DLD1 (cell line): Measurements from ENCODE around the gene CNOT6.
"Not testable (repeated sequence)": the region's sequence is repeated elsewhere in the genome, so short reads cannot be mapped to it uniquely, and the experiment has no call there.

Experiments used
- in situ Hi-C: cut with HindIII; loops from 2 replicates; pipeline ENCODE4 v1.10.0; 2017; ENCODE audit warnings: low sequenced_read_pairs

Gene CNOT6

GRCh38 chr5:180470361-180470760, 23.8 kb upstream of the CNOT6 start:
- in situ Hi-C loops, result loop anchor here (25.0 kb wide), 1 partner anchor 158 kb away; no protein-coding TSS in a partner anchor

DNA sequence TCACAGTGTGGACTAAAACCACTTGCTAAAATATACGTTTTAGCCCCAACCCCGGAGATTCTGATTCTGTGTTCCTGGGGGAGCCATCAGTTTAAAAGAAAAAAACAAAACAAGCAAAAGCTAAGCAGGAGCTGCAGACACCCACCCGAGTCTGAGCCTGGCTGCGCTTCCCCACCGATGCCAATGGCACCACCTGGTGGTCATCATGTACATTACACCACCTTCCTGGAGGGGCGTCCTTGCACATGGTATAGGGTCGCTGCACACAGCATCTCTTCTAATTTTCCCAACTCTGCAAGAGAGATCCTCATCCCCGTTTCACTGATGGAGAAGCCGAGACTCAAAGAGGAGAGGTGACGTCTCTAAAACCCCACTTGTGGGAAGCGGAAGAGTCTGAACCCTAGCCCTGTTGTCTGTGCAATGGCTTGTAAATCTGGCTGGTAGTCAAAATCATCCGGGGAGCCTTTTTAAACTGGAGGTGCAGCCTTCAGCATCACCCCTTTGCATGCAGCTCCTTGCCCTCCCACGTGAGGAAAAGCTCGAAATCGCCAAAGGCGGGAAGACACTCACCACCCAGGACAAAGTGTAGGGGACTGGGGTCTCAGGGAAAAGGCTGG, 23.1 kb upstream of the CNOT6 start:
- in situ Hi-C loops, result loop anchor here (25.0 kb wide), 1 partner anchor 159 kb away; no protein-coding TSS in a partner anchor

- in situ Hi-C loops, result loop anchor here (25.0 kb wide), 1 partner anchor 160 kb away; no protein-coding TSS in a partner anchor
Measured at GRCh38 chr5:180471866-180472265, 22.3 kb upstream of the CNOT6 start.

DNA sequence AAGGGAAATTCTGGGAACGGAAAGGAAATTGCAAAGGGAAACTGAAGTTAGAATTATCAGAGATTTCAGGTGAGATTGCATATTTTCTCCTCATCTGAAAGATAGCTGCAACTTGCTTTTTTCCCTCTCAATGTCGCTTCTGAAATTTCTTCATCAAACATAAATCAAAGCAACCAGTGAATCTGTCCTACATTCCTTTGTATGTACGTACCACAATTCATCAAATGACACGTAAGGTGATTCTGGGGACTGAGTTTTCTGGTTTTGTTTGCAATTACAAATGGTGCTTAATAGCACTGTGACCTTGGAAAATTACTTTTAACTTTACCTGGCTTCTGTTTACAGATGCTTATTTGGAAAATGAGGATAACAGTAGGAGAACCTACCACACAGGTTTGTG, 21.9 kb upstream of the CNOT6 start:
- in situ Hi-C loops, result loop anchor here (25.0 kb wide), 1 partner anchor 160 kb away; no protein-coding TSS in a partner anchor

DNA sequence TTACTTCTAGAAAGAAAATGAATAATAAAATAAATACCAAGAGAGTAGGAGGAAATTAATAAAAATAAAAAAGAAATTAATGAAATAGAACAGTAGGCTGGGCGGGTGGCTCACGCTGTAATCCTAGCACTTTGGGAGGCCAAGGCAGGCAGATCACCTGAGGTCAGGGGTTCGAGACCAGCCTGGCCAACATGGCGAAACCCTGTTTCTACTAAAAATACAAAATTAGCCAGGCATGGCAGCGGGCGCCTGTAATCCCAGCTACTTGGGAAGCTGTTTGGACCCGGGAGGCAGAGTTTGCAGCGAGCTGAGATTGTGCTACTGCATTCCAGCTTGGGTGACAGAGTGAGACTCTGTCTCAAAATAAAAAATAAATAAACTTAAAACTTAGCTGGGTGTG, 20.8 kb upstream of the CNOT6 start:
- in situ Hi-C loops, result loop anchor here (25.0 kb wide), 1 partner anchor 161 kb away; no protein-coding TSS in a partner anchor

DNA sequence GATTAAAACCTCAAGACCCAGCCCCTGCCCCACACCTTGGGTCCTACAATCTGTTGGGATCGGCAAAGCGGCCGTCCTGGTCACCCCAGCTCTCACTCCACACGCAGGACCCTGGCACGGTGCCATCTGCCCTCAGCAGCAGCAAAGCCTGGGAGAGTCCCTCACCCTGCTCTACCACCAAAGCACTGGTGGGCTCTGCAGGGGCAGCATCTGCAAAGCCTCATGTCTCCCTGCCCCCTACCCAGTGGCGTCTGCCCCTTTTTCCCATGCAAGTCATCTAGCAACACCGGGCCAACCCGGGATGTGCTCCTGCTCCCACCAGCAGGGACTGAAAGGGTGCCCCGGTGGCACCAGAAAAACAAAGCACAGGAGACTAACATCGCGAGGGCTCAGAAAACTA, 19.6 kb upstream of the CNOT6 start:
- in situ Hi-C loops, result loop anchor here (25.0 kb wide), 1 partner anchor 162 kb away; no protein-coding TSS in a partner anchor

- in situ Hi-C loops, result not testable (repeated sequence)
Measured at GRCh38 chr5:180475969-180476524, 18.1 kb upstream of the CNOT6 start.

GRCh38 chr5:180484813-180485212, 9.4 kb upstream of the CNOT6 start:
- in situ Hi-C loops, result no loop called here

GRCh38 chr5:180486636-180487149, 7.5 kb upstream of the CNOT6 start:
- in situ Hi-C loops, result no loop called here

DNA sequence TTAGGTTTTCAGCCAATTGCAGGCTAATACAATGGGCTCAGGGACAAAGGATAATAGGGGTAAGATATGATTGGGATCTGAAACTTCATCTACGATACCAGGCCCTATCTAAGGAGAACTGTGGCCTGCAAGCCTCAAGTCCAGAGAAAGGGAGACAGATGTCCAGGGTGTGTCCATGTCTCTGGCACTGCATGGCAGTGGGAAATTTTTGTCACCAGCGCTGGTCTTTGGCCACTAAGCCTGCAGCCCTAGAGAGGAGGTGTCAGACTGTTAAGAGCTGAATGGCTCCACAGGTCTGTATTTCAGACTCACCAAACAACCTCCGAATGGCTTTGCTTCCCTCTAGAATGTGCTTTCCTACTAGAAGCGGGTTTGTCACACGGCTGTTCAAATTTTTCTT, 6.6 kb upstream of the CNOT6 start:
- in situ Hi-C loops, result no loop called here

GRCh38 chr5:180491496-180491895, 2.7 kb upstream of the CNOT6 start:
- in situ Hi-C loops, result no loop called here

DNA sequence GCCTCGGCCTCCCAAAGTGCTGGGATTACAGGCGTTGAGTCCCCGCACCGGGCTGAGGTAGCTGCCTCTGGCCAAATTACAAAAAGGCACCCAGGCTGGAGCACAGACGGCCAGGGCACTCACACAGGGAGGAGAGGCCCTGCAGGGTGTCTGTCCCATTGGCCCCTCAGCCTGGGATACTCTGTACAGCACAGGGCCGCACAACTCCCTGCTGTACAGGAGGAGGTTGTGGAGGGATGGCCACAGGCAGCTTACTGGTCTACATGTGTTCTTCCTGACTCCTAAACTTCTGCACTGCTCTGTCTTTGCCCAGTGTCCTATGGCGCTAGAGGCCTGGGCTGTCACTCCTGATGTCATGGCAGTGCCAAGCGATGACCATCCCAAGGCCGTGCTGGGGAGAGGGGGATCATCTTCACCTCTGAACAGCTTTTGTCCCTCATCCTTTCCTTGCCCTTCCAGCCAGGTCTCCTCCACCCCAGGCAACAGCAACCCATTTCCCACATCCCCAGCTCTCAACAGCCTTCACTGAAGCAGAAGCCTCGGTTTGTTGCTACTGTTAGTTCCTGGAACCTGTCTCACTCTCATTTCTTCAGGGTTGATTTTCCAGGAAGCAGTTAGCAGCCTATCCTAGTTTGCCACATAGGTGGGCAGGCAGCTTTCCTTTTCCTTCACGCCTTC, 1.8 kb upstream of the CNOT6 start:
- in situ Hi-C loops, result no loop called here

DNA sequence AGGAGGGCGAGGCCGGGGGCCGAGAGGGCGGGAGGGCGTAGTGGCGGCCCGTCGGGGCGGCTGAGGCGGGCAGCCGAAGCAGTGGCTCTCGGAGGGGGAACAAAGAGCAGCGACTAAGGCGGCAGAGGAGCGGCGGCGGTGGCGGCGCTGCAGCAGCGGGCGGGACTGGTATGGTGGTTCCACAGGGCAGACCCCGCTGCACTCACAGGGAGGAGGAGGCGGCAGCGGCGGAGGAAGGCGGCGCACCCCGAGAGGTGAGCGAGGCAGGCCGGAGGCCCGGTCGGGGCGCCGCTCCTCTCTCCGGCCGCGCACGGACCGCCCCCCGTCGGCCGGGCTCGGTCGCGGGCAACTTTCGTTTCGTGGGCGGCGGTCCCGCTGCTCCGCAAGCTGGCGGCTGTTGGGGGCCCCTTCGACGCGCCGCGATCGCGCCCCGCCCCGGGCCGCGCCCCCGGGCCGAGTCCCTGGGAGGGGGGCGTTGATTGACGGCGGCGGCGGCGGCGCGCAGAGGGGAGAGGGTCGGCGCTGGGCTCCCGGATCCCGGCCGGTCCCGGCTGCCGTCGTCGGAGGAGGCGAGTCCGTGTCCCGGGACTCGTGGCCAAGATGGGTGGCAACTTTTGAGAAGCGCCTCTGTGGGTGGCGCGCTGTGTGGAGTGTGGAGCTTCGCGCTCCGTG, 467 bp downstream of the CNOT6 start:
- in situ Hi-C loops, result loop anchor here (5.0 kb wide), 1 partner anchor 58 kb away; no protein-coding TSS in a partner anchor

DNA sequence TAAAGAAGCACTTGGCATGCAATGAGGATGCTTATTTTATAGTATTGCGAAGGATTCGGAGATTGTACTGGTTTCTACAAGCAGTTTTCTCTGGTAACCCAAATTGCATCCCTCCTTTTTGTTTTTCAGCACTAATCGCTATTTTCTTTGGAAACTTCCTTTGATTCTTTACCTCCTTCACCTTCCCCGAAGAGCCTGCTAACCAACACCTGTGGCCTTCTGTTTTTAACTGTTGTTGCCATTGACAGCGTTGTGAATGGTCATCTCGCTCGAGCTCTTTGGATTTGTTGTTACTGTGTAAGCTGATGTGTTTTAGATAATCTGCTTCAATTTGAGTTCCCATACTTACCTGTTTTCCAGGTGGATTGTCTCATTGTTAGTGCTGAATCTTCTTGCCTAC, 1.1 kb downstream of the CNOT6 start:
- in situ Hi-C loops, result loop anchor here (5.0 kb wide), 1 partner anchor 57 kb away; no protein-coding TSS in a partner anchor

DNA sequence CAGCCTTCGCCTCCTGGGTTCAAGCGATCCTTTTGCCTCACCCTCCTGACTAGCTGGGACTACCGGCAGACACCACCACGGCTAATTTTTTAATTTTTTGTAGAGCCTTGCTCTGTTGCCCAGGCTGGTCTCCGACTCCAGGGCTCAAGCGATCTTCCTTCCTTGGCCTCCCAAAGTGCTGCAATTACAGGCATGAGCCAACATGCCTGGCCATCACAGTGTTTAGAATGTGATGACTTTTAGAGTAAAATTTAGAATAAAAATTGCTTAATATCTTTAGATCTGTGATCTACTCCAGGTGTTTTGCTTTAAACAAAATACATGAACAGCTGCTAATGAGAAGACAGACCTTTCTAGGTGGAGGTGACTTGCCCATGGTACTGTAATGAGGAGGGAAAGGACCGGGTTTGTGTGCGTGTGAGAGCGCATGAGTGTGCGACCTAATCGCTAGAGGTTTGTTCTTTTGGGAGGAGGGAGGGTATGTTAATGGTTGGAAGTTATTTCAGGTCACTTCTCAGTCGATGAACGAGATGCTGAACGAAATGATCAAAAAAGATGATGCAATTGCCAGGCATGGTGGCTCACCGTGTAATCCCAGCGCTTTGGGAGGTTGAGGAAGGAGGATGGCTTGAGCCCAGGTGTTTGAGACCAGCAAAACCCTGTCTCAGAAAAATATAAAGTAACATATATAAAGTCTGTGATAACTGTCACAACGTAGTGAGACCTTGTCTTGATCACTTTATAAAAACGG, 2.0 kb downstream of the CNOT6 start:
- in situ Hi-C loops, result loop anchor here (5.0 kb wide), 1 partner anchor 56 kb away; no protein-coding TSS in a partner anchor

- in situ Hi-C loops, result loop anchor here (5.0 kb wide), 1 partner anchor 55 kb away; no protein-coding TSS in a partner anchor
Measured at GRCh38 chr5:180496806-180497205, 2.6 kb downstream of the CNOT6 start.

DNA sequence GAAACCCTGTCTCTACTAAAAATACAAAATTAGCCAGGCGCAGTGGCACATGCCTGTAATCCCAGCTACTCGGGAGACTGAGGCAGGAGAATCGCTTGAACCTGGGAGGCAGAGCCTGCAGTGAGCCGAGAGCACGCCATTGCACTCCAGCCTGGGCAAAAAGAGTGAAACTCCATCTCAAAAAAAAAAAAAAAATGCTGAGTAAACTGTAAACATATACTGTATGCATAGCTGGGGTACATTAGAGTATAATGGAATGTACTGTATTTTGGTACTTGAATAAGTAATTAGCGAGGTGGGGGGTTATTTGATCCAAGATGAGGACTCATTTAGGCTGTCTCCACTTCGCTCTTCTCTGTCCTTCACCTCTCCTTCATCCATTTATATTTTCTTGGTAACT, 3.7 kb downstream of the CNOT6 start:
- in situ Hi-C loops, result loop anchor here (5.0 kb wide), 1 partner anchor 54 kb away; no protein-coding TSS in a partner anchor

GRCh38 chr5:180498378-180498777, 4.2 kb downstream of the CNOT6 start:
- in situ Hi-C loops, result loop anchor here (5.0 kb wide), 1 partner anchor 54 kb away; no protein-coding TSS in a partner anchor

DNA sequence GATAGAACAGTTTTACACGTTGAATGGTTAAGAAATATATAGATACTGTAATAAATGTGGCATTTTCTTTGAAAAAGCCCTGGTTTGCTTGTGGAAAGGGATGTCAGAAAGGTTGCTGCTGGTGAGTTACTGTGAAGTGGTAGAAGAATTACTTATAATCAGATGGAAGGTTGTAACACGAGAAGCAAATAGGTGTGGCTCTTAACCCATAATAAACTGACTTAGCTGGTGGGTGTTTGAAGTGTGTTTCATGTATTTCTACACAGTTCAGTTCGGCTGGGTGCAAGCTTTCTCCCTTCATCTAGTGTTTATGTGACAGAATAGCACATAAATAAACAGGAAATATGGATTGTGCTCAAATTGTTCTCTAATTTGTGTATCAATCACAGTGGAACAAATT, 5.5 kb downstream of the CNOT6 start:
- in situ Hi-C loops, result loop anchor here (5.0 kb wide), 1 partner anchor 53 kb away; no protein-coding TSS in a partner anchor

DNA sequence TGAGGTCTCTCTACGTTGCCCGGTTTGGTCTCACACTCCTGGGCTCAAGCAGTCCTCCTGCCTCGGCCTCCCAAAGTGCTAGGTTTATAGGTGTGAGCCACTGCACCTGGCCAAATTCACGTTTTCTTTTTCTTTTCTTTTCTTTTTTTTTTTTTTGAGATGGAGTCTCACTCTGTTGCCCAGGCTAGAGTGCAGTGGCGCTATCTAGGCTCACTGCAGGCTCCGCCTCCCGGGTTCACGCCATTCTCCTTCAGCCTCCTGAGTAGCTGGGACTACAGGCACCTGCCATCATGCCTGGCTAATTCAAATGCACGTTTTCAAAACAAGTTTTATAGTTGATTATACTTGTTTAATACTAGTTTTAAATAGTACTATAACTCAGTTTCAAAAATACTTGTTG, 6.1 kb downstream of the CNOT6 start:
- in situ Hi-C loops, result not testable (repeated sequence)
